ENCODE results near the gene DOK4. TPM values are rescaled to one million over a fixed set of nuclear protein-coding genes. Genes with fewer than 3 reads are reported as not detected.
A peak's percentile ranks its signal among the peaks of the same experiment; 100 is the strongest.

DOK4 gene
- total and polyA plus RNA-seq, 2 experiments from 2014 or later, result 11.4 to 29.1 TPM

GRCh38 chr16:57476546-57477410, 9.5 kb downstream of the DOK4 start (continued):
- TF ChIP-seq NANOG (IDR thresholded peaks at IDR 0.05; ENCODE audit: borderline replicate concordance), result no peak
- TF ChIP-seq REST (IDR thresholded peaks at IDR 0.05; ENCODE audit: unreplicated experiment), result no peak
- no peak for TF ChIP-seq JUNB (IDR thresholded peaks at IDR 0.05; ENCODE audit: unreplicated experiment)
- TF ChIP-seq ZNF331 (CRISPR knock-in tag; IDR thresholded peaks at IDR 0.05; ENCODE audit: low read depth), result no peak

GRCh38 chr16:57475711-57476339, 10.5 kb downstream of the DOK4 start:
- 0 out of 2 replicates have a peak, but pooled peaks cover 3% of the 10 kb centered on the region for H4K20me1 ChIP-seq (replicated peaks; ENCODE audit: insufficient read depth)
- peaks cover 23% of the 10 kb centered on the region for H3K27me3 Mint-ChIP-seq (ENCODE audit: insufficient read depth, low read depth, poor library complexity)
- peak overlapping the region; percentile 41; the same call in 1 of the 2 replicates for H3K4me3 ChIP-seq
- H3K4me2 ChIP-seq, result peak overlapping the region; percentile 77
- H3K4me1 Mint-ChIP-seq, result peaks cover 69% of the 10 kb centered on the region
- peaks cover 12% of the 10 kb centered on the region; the same call in 1 of the 2 replicates for H3F3A ChIP-seq (replicated peaks; ENCODE audit: low read depth)
- peak overlapping the region; percentile 45; the same call in 1 of the 2 replicates for H3K27ac ChIP-seq (ENCODE audit: low read depth)
- H3K9me2 ChIP-seq (ENCODE audit: insufficient read depth), result no peaks in the 10 kb centered on the region
- no peaks in the 10 kb centered on the region for H3K9me3 Mint-ChIP-seq
- H3K27ac Mint-ChIP-seq, result peak overlapping the region; percentile 49
- peaks cover 62% of the 10 kb centered on the region for H3K4me1 ChIP-seq (ENCODE audit: insufficient read depth)
- H3K36me3 Mint-ChIP-seq (ENCODE audit: low read depth), result peaks cover 15% of the 10 kb centered on the region
- DNase-seq (ENCODE audit: low spot score) (peak; percentile 96), ATAC-seq (peak; percentile 78)
- no peaks in the 10 kb centered on the region; the same call in 1 of the 2 replicates for H3K79me2 ChIP-seq (replicated peaks; ENCODE audit: insufficient read depth)
- H3K36me3 ChIP-seq (ENCODE audit: insufficient read depth), result peaks cover 3% of the 10 kb centered on the region; the same call in 1 of the 2 replicates
- H3K4me3 Mint-ChIP-seq, result peak overlapping the region; percentile 52
- H3K27me3 ChIP-seq (ENCODE audit: insufficient read depth), result peaks cover 7% of the 10 kb centered on the region; the same call in 1 of the 2 replicates
- H2AFZ ChIP-seq, result no peak overlapping the region
- TF ChIP-seq STAT1 (IDR thresholded peaks at IDR 0.05; ENCODE audit: unreplicated experiment) (no peak), EZH2 (IDR thresholded peaks at IDR 0.05; ENCODE audit: low read depth, unreplicated experiment) (no peak), CREB1 (CRISPR knock-in tag; IDR thresholded peaks at IDR 0.05; ENCODE audit: low read depth) (peak; percentile 18; the same call in 1 of the 2 replicates), CTCF (conservative IDR thresholded peaks at IDR 0.05; ENCODE audit: low read depth in 2 of 2) (peak; percentile 74 to 75), ZNF462 (CRISPR knock-in tag; IDR thresholded peaks at IDR 0.05) (no peak), POLR2AphosphoS5 (IDR thresholded peaks at IDR 0.05; ENCODE audit: low read depth) (no peak; the same call in 1 of the 2 replicates)
